ENCODE data around the gene ARHGEF28. TPM values are rescaled to one million over a fixed set of nuclear protein-coding genes. Genes with fewer than 3 reads are reported as not detected.

The ARHGEF28 gene
- total RNA-seq, 4 donors from 2014 or later, result 9.8 to 18.7 (median 18.6) TPM

GRCh38 chr5:73733219-73733618, 107.2 kb downstream of the ARHGEF28 start:
- no peak for TF ChIP-seq CTCF (IDR thresholded peaks at IDR 0.05)
- no peak for TF ChIP-seq EP300 (IDR thresholded peaks at IDR 0.05; ENCODE audit: low read depth)
- TF ChIP-seq POLR2A (IDR thresholded peaks at IDR 0.05), result no peak
- TF ChIP-seq POLR2AphosphoS5 (IDR thresholded peaks at IDR 0.05), result no peak
- in situ Hi-C loops (cut with MboI; ENCODE audit: low pct_ligation_motif_present in 1 of 4, low pct_unique_long_range_greater_than_20kb in 1 of 4, low sequenced_read_pairs in 3 of 4) (no loop called here), intact Hi-C loops (cut with DNase I; ENCODE audit: low total_unique reads) (loop anchor here (2.0 kb wide), 1 partner anchor 32 kb away; no protein-coding TSS in a partner anchor)
- H3K4me1 ChIP-seq, result no peaks in the 10 kb centered on the region
- no peak for DNase-seq
- no peaks in the 10 kb centered on the region for H3K9me3 ChIP-seq
- no peak overlapping the region for H3K4me3 ChIP-seq
- no peaks in the 10 kb centered on the region for H3K36me3 ChIP-seq
- no peak overlapping the region for H3K27ac ChIP-seq
- no peaks in the 10 kb centered on the region for H3K27me3 ChIP-seq
- 73 to 79% methylated on average over 1 of the region's 1 CpG for WGBS, 2 donors (ENCODE audit: low coverage in 1 of 2)

- WGBS, 2 donors (ENCODE audit: low coverage in 1 of 2), result 33 to 90% methylated on average over 3 to 4 of the region's 4 CpGs
- TF ChIP-seq EP300 (IDR thresholded peaks at IDR 0.05; ENCODE audit: low read depth), result no peak
- no peak for TF ChIP-seq POLR2A (IDR thresholded peaks at IDR 0.05)
- no peak for TF ChIP-seq CTCF (IDR thresholded peaks at IDR 0.05)
- TF ChIP-seq POLR2AphosphoS5 (IDR thresholded peaks at IDR 0.05), result no peak
- no peak overlapping the region for H3K27ac ChIP-seq
- intact Hi-C loops (cut with DNase I; ENCODE audit: low total_unique reads), result no loop called here
- no peak for DNase-seq
- no peaks in the 10 kb centered on the region for H3K4me1 ChIP-seq
- no peaks in the 10 kb centered on the region for H3K9me3 ChIP-seq
- no peak overlapping the region for H3K4me3 ChIP-seq
- no peaks in the 10 kb centered on the region for H3K36me3 ChIP-seq
- no peaks in the 10 kb centered on the region for H3K27me3 ChIP-seq
- in situ Hi-C loops (cut with MboI; ENCODE audit: low pct_ligation_motif_present in 1 of 4, low pct_unique_long_range_greater_than_20kb in 1 of 4, low sequenced_read_pairs in 3 of 4), result no loop called here
Measured at GRCh38 chr5:73735032-73735734, 109.2 kb downstream of the ARHGEF28 start.

- DNase-seq, result no peak
- Histone ChIP-seq H3K36me3 (no peaks in the 10 kb centered on the region), H3K4me3 (no peak overlapping the region), H3K27ac (no peak overlapping the region), H3K9me3 (no peaks in the 10 kb centered on the region), H3K4me1 (no peaks in the 10 kb centered on the region), H3K27me3 (no peaks in the 10 kb centered on the region)
- TF ChIP-seq POLR2AphosphoS5 (IDR thresholded peaks at IDR 0.05), result no peak
- no peak for TF ChIP-seq CTCF (IDR thresholded peaks at IDR 0.05)
- no peak for TF ChIP-seq EP300 (IDR thresholded peaks at IDR 0.05; ENCODE audit: low read depth)
- TF ChIP-seq POLR2A (IDR thresholded peaks at IDR 0.05), result no peak
- in situ Hi-C loops (cut with MboI; ENCODE audit: low pct_ligation_motif_present in 1 of 4, low pct_unique_long_range_greater_than_20kb in 1 of 4, low sequenced_read_pairs in 3 of 4), result no loop called here
- intact Hi-C loops (cut with DNase I; ENCODE audit: low total_unique reads), result no loop called here
- WGBS, 2 donors (ENCODE audit: low coverage in 1 of 2), result 96% methylated on average over 1 of the region's 1 CpG; no CpG with 5 or more reads in 1 of the 2 donors
Measured at GRCh38 chr5:73739650-73740049, 113.7 kb downstream of the ARHGEF28 start.

- DNase-seq, result no peak
- Histone ChIP-seq H3K9me3 (no peaks in the 10 kb centered on the region), H3K4me1 (peaks cover 0 to 4% (median 0%) of the 10 kb centered on the region in 4 donors), H3K36me3 (no peaks in the 10 kb centered on the region), H3K27me3 (no peaks in the 10 kb centered on the region), H3K4me3 (no peak overlapping the region), H3K27ac (no peak overlapping the region)
- WGBS, 2 donors (ENCODE audit: low coverage in 1 of 2), result 70 to 72% methylated on average over 4 of the region's 4 CpGs
- TF ChIP-seq EP300 (IDR thresholded peaks at IDR 0.05; ENCODE audit: low read depth) (no peak), POLR2AphosphoS5 (IDR thresholded peaks at IDR 0.05) (no peak), CTCF (IDR thresholded peaks at IDR 0.05) (no peak), POLR2A (IDR thresholded peaks at IDR 0.05) (no peak)
- in situ Hi-C loops (cut with MboI; ENCODE audit: low pct_ligation_motif_present in 1 of 4, low pct_unique_long_range_greater_than_20kb in 1 of 4, low sequenced_read_pairs in 3 of 4), result no loop called here
- intact Hi-C loops (cut with DNase I; ENCODE audit: low total_unique reads), result no loop called here
Measured at GRCh38 chr5:73740274-73740790, 114.3 kb downstream of the ARHGEF28 start.
